ENCODE data around the gene MICAL3. TPM values are rescaled to one million over a fixed set of nuclear protein-coding genes. Genes with fewer than 3 reads are reported as not detected.
A peak's percentile ranks its signal among the peaks of the same experiment; 100 is the strongest.
"Not testable (repeated sequence)": the region's sequence is repeated elsewhere in the genome, so short reads cannot be mapped to it uniquely, and the experiment has no call there.

MICAL3 gene
- total RNA-seq, 4 donors from 2014 or later = 84.2 to 290 (median 151) TPM

DNA sequence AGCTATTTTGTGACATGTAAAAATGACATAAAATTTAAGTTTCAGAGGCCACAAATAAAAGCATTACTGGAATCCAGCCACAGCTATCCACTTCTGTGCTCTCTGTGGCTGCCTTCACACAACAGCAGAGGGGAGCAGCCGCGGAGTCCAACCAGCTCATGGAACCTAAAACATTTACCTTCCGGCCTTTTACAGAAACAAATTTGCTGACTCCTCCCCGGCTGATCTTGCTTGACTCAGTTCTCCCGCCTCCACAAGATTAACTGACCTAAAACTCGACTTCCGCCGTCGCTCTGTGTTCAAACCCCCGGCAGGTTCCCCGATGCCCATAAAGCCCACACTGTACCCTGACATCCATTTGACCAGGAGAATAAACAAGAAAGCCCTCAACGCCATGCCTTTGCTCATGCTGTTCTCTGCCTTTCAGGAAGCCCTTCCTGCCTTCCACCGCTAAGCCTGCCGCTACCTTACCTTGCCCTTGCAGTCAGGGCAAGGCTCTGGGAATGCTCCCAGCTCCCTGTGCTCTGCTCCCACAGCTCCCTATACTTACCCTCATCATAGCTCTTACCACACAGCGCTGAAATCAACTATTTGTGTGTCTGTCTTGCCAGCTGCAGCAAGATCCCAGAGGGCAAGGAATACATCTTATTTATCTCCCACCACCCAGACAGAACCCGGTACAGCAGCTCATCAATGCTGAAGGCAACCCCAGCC is 35.4 kb downstream of the MICAL3 start:
- WGBS, 2 donors (ENCODE audit: low coverage in 1 of 2) = 84 to 87% methylated on average over 14 to 16 of the region's 16 CpGs
- in situ Hi-C loops (cut with MboI; ENCODE audit: low pct_ligation_motif_present in 1 of 4, low pct_unique_long_range_greater_than_20kb in 1 of 4, low sequenced_read_pairs in 3 of 4) (no loop called here), intact Hi-C loops (cut with DNase I; ENCODE audit: low total_unique reads) (no loop called here)
- Histone ChIP-seq H3K4me3 (no peak overlapping the region), H3K4me1 (peaks cover 18 to 40% (median 25%) of the 10 kb centered on the region in 4 donors), H3K27me3 (no peaks in the 10 kb centered on the region), H3K27ac (peak overlapping the region in 2 of 4 donors; percentile 1 to 17), H3K9me3 (no peaks in the 10 kb centered on the region), H3K36me3 (no peaks in the 10 kb centered on the region)
- DNase-seq = no peak
- TF ChIP-seq EP300 (IDR thresholded peaks at IDR 0.05; ENCODE audit: low read depth) (no peak), POLR2A (IDR thresholded peaks at IDR 0.05) (no peak), POLR2AphosphoS5 (IDR thresholded peaks at IDR 0.05) (no peak)
- TF ChIP-seq, protein P1, sequence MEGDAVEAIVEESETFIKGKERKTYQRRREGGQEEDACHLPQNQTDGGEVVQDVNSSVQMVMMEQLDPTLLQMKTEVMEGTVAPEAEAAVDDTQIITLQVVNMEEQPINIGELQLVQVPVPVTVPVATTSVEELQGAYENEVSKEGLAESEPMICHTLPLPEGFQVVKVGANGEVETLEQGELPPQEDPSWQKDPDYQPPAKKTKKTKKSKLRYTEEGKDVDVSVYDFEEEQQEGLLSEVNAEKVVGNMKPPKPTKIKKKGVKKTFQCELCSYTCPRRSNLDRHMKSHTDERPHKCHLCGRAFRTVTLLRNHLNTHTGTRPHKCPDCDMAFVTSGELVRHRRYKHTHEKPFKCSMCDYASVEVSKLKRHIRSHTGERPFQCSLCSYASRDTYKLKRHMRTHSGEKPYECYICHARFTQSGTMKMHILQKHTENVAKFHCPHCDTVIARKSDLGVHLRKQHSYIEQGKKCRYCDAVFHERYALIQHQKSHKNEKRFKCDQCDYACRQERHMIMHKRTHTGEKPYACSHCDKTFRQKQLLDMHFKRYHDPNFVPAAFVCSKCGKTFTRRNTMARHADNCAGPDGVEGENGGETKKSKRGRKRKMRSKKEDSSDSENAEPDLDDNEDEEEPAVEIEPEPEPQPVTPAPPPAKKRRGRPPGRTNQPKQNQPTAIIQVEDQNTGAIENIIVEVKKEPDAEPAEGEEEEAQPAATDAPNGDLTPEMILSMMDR (IDR thresholded peaks at IDR 0.05) = no peak

DNA sequence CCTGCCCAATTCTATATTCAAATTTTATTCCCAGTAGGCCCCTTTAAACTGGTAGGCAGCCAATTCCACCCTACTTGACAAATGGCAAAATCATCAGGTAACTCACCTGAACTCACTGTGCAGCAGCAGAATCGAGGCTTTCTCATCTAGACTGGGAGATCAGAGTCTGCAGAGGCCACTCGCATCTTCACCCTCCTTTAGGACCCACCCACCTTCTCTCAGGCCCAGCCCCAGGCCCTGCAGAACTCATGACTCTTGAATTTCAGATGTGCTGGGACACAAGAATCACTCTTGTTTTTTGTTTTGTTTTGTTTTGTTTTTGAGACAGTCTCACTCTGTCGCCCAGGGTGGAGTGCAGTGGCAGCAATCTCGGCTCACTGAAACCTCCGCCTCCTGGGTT is 38.8 kb downstream of the MICAL3 start:
- no peak for DNase-seq
- intact Hi-C loops (cut with DNase I; ENCODE audit: low total_unique reads) (no loop called here), in situ Hi-C loops (cut with MboI; ENCODE audit: low pct_ligation_motif_present in 1 of 4, low pct_unique_long_range_greater_than_20kb in 1 of 4, low sequenced_read_pairs in 3 of 4) (no loop called here)
- TF ChIP-seq EP300 (IDR thresholded peaks at IDR 0.05; ENCODE audit: low read depth) = no peak
- TF ChIP-seq POLR2AphosphoS5 (IDR thresholded peaks at IDR 0.05) = no peak
- no peaks in the 10 kb centered on the region for H3K9me3 ChIP-seq
- peaks cover 8 to 32% (median 22%) of the 10 kb centered on the region in 4 donors for H3K4me1 ChIP-seq
- no peak overlapping the region for H3K27ac ChIP-seq
- H3K4me3 ChIP-seq = no peak overlapping the region
- WGBS, 2 donors (ENCODE audit: low coverage in 1 of 2) = 87% methylated on average over 5 of the region's 5 CpGs; no CpG with 5 or more reads in 1 of the 2 donors
- no peaks in the 10 kb centered on the region for H3K36me3 ChIP-seq
- H3K27me3 ChIP-seq = no peaks in the 10 kb centered on the region

DNA sequence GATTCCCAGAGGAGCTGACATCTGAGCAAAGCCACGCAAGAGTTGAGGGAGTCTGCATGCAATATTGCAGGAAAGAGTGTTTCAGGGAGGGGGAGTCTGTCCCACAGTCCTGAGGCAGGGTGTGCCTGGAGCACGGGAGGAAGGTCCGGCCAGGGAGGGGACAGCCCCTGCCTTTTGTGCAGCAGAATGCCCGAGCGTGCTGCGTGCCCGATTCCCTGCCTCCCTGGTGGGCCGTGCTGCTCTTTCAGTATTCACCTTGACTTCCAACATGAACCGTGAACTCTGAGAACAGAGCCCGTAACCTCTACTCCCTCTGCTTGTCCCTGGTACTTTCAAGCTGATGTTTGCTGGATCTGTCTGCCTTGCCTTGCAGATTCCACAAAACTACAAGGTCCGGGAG is 39.3 kb downstream of the MICAL3 start:
- H3K4me1 ChIP-seq = peaks cover 14 to 38% (median 26%) of the 10 kb centered on the region in 4 donors
- 64 to 100% methylated on average over 2 to 11 of the region's 11 CpGs for WGBS, 2 donors (ENCODE audit: low coverage in 1 of 2)
- H3K27ac ChIP-seq; H3K4me3 ChIP-seq; DNase-seq; H3K27me3 ChIP-seq; in situ Hi-C loops (cut with MboI; ENCODE audit: low pct_ligation_motif_present in 1 of 4, low pct_unique_long_range_greater_than_20kb in 1 of 4, low sequenced_read_pairs in 3 of 4); H3K9me3 ChIP-seq; intact Hi-C loops (cut with DNase I; ENCODE audit: low total_unique reads); H3K36me3 ChIP-seq: not testable (repeated sequence)

- no peak for TF ChIP-seq EP300 (IDR thresholded peaks at IDR 0.05; ENCODE audit: low read depth)
- TF ChIP-seq POLR2A (IDR thresholded peaks at IDR 0.05) = no peak
- Histone ChIP-seq H3K4me3 (no peak overlapping the region), H3K27me3 (no peaks in the 10 kb centered on the region), H3K36me3 (no peaks in the 10 kb centered on the region), H3K4me1 (peaks cover 17 to 41% (median 26%) of the 10 kb centered on the region in 4 donors), H3K27ac (no peak overlapping the region), H3K9me3 (no peaks in the 10 kb centered on the region)
- intact Hi-C loops (cut with DNase I; ENCODE audit: low total_unique reads) = no loop called here
- in situ Hi-C loops (cut with MboI; ENCODE audit: low pct_ligation_motif_present in 1 of 4, low pct_unique_long_range_greater_than_20kb in 1 of 4, low sequenced_read_pairs in 3 of 4) = no loop called here
- WGBS, 2 donors (ENCODE audit: low coverage in 1 of 2) = 91% methylated on average over 8 of the region's 8 CpGs; no CpG with 5 or more reads in 1 of the 2 donors
- no peak for DNase-seq
These were observed 40.2 kb downstream of the MICAL3 start for GRCh38 chr22:17984114-17984513.

DNA sequence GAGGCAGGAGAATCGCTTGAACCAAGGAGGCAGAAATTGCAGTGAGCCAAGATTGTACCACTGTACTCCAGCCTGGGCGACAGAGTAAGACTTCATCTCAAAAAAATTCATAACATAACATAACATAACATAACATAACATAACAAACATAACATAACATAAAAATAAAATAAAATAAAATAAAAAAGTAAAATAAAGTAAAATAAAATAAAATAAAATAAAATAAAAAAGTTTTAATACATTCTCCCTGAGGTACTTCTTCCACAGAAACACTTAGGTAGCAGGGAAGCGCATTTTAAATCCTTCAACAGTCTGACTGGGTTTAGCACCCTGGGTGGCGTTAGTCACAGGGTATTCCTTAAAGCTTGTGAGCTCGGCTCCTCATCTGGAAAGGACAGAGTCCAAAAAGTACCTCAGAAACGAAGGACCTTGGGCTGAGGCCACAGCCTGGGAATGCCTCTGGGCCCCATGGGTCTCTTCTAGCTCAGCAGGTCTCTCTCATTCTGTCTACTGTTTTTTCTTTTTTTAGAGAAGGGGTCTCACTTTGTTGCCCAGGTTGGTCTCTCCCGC is 41.7 kb downstream of the MICAL3 start:
- Histone ChIP-seq H3K27me3 (no peaks in the 10 kb centered on the region), H3K4me3 (no peak overlapping the region), H3K36me3 (no peaks in the 10 kb centered on the region), H3K9me3 (no peaks in the 10 kb centered on the region), H3K27ac (no peak overlapping the region), H3K4me1 (peaks cover 9 to 27% (median 19%) of the 10 kb centered on the region in 4 donors)
- DNase-seq = no peak
- intact Hi-C loops (cut with DNase I; ENCODE audit: low total_unique reads) (no loop called here), in situ Hi-C loops (cut with MboI; ENCODE audit: low pct_ligation_motif_present in 1 of 4, low pct_unique_long_range_greater_than_20kb in 1 of 4, low sequenced_read_pairs in 3 of 4) (no loop called here)
- 83 to 97% methylated on average over 5 to 7 of the region's 7 CpGs for WGBS, 2 donors (ENCODE audit: low coverage in 1 of 2)
- TF ChIP-seq POLR2AphosphoS5 (IDR thresholded peaks at IDR 0.05) (no peak), EP300 (IDR thresholded peaks at IDR 0.05; ENCODE audit: low read depth) (no peak), POLR2A (IDR thresholded peaks at IDR 0.05) (no peak)
- TF ChIP-seq, protein P1 (IDR thresholded peaks at IDR 0.05) = no peak
